Measurements from ENCODE around the gene ROBO1.

- TF ChIP-seq CTCF (IDR thresholded peaks at IDR 0.05; ENCODE audit: control extremely low read depth in 1 of 3, insufficient read depth in 1 of 3, low read depth in 1 of 3, low read length in 3 of 3) (no peak), MAFK (IDR thresholded peaks at IDR 0.05; ENCODE audit: low read depth, low read length) (no peak), ZNF274 (IDR thresholded peaks at IDR 0.05; ENCODE audit: borderline replicate concordance, extremely low read depth, low read length) (no peak), TBP (IDR thresholded peaks at IDR 0.05; ENCODE audit: low read depth, low read length) (no peak), POLR2A (IDR thresholded peaks at IDR 0.05; ENCODE audit: control extremely low read depth in 1 of 2, low read depth in 2 of 2, low read length in 2 of 2) (no peak), ASH2L (IDR thresholded peaks at IDR 0.05; ENCODE audit: low read length) (no peak), CBX8 (IDR thresholded peaks at IDR 0.05; ENCODE audit: borderline replicate concordance, low read depth, low read length) (no peak), EP300 (IDR thresholded peaks at IDR 0.05; ENCODE audit: borderline replicate concordance in 1 of 2, low read depth in 2 of 2, low read length in 2 of 2) (no peak), TAF1 (IDR thresholded peaks at IDR 0.05; ENCODE audit: low read depth, low read length) (no peak)
Measured at GRCh38 chr3:78858910-78859309, 908.9 kb downstream of the ROBO1 start.
